ENCODE measurements around the gene THSD7B. TPM values are rescaled to one million over a fixed set of nuclear protein-coding genes. Genes with fewer than 3 reads are reported as not detected.

The THSD7B gene
- total and polyA plus RNA-seq, 10 of the 15 experiments (the other 5 are each of a cell fraction or from before 2014, with no cell fraction given) = 0.03 to 0.56 (median 0.28) TPM

DNA sequence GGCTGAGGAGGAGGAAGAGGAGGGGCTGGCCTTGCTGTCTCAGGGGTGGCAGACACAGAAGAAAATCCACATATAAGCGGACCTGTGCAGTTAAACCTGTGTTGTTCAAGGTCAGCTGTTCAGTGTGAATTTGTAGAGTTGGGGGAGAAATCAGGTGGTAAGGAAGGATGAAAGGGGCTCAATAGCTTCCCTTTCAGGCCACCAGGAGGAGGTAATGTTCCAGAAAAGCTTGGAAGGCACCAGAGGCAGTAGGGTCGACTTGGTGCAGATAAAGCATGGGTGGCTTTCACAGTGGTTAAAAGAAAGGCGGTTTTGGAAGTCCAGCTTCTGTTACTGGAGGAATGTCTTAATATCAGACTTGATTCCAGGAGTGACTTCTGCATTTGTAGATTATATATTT lies 167.4 kb downstream of the THSD7B start:
- in situ Hi-C loops (cut with MboI) (no loop called here), intact Hi-C loops (cut with micrococcal nuclease; ENCODE audit: unreplicated experiment) (loop anchor here (1.0 to 10.0 kb wide), 5 partner anchors 240 to 906 kb away; no protein-coding TSS in a partner anchor)
- H3K4me1 ChIP-seq (ENCODE audit: control insufficient read depth, insufficient read depth, low read length) = no peaks in the 10 kb centered on the region
- H3K4me2 ChIP-seq (ENCODE audit: control insufficient read depth, insufficient read depth) = no peak overlapping the region
- H3K27me3 ChIP-seq (replicated peaks in 1 of 2; ENCODE audit: control insufficient read depth in 2 of 2, insufficient read depth in 2 of 2, low read length in 1 of 2) = no peaks in the 10 kb centered on the region
- ChIA-PET RAD21 (ENCODE audit: unreplicated experiment) (interaction anchor here (1.0 to 2.2 kb wide), 3 partner anchors 492 to 905 kb away, joined by 3 to 14 read pairs (median 3); no protein-coding TSS in a partner anchor), CTCF (interaction anchor here (0.7 to 5.3 kb wide), 13 partner anchors 10 to 911 kb away, joined by 3 to 42 read pairs (median 3); no protein-coding TSS in a partner anchor), POLR2A (no interaction called here), SMC1A (ENCODE audit: uncharacterized antibody, unreplicated experiment) (interaction anchor here (0.8 to 1.8 kb wide), 4 partner anchors 241 to 905 kb away, joined by 3 to 14 read pairs (median 5); no protein-coding TSS in a partner anchor)
- H3K9me3 ChIP-seq (replicated peaks; ENCODE audit: control insufficient read depth, insufficient read depth, low read length) = no peaks in the 10 kb centered on the region
- no peaks in the 10 kb centered on the region for H3K36me3 ChIP-seq (ENCODE audit: control insufficient read depth in 2 of 2, insufficient read depth in 2 of 2, low read length in 1 of 2)
- H4K20me1 ChIP-seq (ENCODE audit: control insufficient read depth, insufficient read depth) = no peaks in the 10 kb centered on the region
- DNase-seq (ENCODE audit: low read depth, low spot score) (no peak), ATAC-seq (peak; percentile 80), FAIRE-seq (peak; percentile 49)
- BruUV-seq (replicated peaks) = no TSS peak
- no peak overlapping the region for H3K9ac ChIP-seq (ENCODE audit: control insufficient read depth, insufficient read depth, low read length)
- H3K79me2 ChIP-seq (ENCODE audit: control insufficient read depth, insufficient read depth, low read length) = no peaks in the 10 kb centered on the region
- H3K4me3 ChIP-seq = no peak overlapping the region
- peak; percentile 68; the same call in 1 of the 2 replicates for TF ChIP-seq SMC3 (IDR thresholded peaks at IDR 0.05; ENCODE audit: borderline replicate concordance, low read length)
- no peak for TF ChIP-seq EZH2 (IDR thresholded peaks at IDR 0.05; ENCODE audit: borderline replicate concordance, control insufficient read depth, low read depth, low read length)
- TF ChIP-seq CTCF (IDR thresholded peaks at IDR 0.05 in 2 of 3, conservative IDR thresholded peaks at IDR 0.05 in 1 of 3; ENCODE audit: control insufficient read depth in 2 of 3, extremely low read depth in 1 of 3, insufficient read depth in 1 of 3, low read depth in 3 of 3, low read length in 3 of 3) = peak; percentile 41 to 60 (median 51); a peak in 5 of 6 replicates
- peak; percentile 59 for TF ChIP-seq RAD21 (IDR thresholded peaks at IDR 0.05; ENCODE audit: insufficient read depth, low read depth, low read length)
- no peak overlapping the region for H2AFZ ChIP-seq (ENCODE audit: control insufficient read depth, low read depth, low read length)
- 16% methylated on average over 3 of the region's 3 CpGs for WGBS (ENCODE audit: insufficient coverage, insufficient replicate concordance, low lambda C conversion rate, missing lambda C conversion rate)
- H3K27ac ChIP-seq (ENCODE audit: control insufficient read depth, insufficient read depth) = no peak overlapping the region
